ENCODE data around the gene POU2F3.

The POU2F3 gene

GRCh38 chr11:120289426-120289825, 49.5 kb downstream of the POU2F3 start:
- Histone ChIP-seq H2AK5ac (ENCODE audit: low read length) (no peak overlapping the region), H3K4me1 (ENCODE audit: control insufficient read depth, low read depth, low read length) (no peaks in the 10 kb centered on the region), H2BK15ac (replicated peaks; ENCODE audit: low read depth) (no peak overlapping the region), H3K27me3 (ENCODE audit: insufficient read depth, low read length, poor library complexity) (no peaks in the 10 kb centered on the region), H3K79me2 (ENCODE audit: control insufficient read depth, insufficient read depth, low read length) (no peaks in the 10 kb centered on the region), H3K4ac (ENCODE audit: low read depth, low read length) (no peak overlapping the region), H4K5ac (ENCODE audit: low read length) (no peak overlapping the region), H3K36me3 (ENCODE audit: control insufficient read depth, insufficient read depth, low read length) (no peaks in the 10 kb centered on the region), H2BK5ac (ENCODE audit: low read length) (no peak overlapping the region), H3K27ac (ENCODE audit: low read depth, low read length) (no peak overlapping the region), H4K8ac (ENCODE audit: low read depth, low read length) (no peak overlapping the region), H3K23ac (ENCODE audit: low read length) (no peak overlapping the region), H3K4me2 (ENCODE audit: low read length) (no peak overlapping the region), H3K9ac (ENCODE audit: low read length) (no peak overlapping the region), H3K56ac (ENCODE audit: low read length) (no peak overlapping the region), H3K18ac (ENCODE audit: low read length) (no peak overlapping the region), H2BK120ac (ENCODE audit: low read depth, low read length) (no peak overlapping the region), H3K4me3 (ENCODE audit: low read length) (no peak overlapping the region), H3K79me1 (ENCODE audit: low read length) (no peaks in the 10 kb centered on the region)
- no peak for DNase-seq
- WGBS (ENCODE audit: extremely low coverage, insufficient coverage, low lambda C conversion rate): no CpG with 5 or more reads among the region's 9 CpGs

GRCh38 chr11:120290956-120291355, 51.0 kb downstream of the POU2F3 start:
- H2BK15ac ChIP-seq (replicated peaks; ENCODE audit: low read depth): no peak overlapping the region
- no peak overlapping the region for H3K18ac ChIP-seq (ENCODE audit: low read length)
- no peak overlapping the region for H3K4ac ChIP-seq (ENCODE audit: low read depth, low read length)
- no peak overlapping the region for H2AK5ac ChIP-seq (ENCODE audit: low read length)
- no peaks in the 10 kb centered on the region for H3K4me1 ChIP-seq (ENCODE audit: control insufficient read depth, low read depth, low read length)
- no peaks in the 10 kb centered on the region for H3K27me3 ChIP-seq (ENCODE audit: insufficient read depth, low read length, poor library complexity)
- no peak overlapping the region for H3K4me2 ChIP-seq (ENCODE audit: low read length)
- H3K79me2 ChIP-seq (ENCODE audit: control insufficient read depth, insufficient read depth, low read length): no peaks in the 10 kb centered on the region
- no peak overlapping the region for H2BK5ac ChIP-seq (ENCODE audit: low read length)
- H2BK120ac ChIP-seq (ENCODE audit: low read depth, low read length): no peak overlapping the region
- no peak overlapping the region for H3K4me3 ChIP-seq (ENCODE audit: low read length)
- no peak overlapping the region for H3K9ac ChIP-seq (ENCODE audit: low read length)
- H4K8ac ChIP-seq (ENCODE audit: low read depth, low read length): no peak overlapping the region
- no peak overlapping the region for H3K27ac ChIP-seq (ENCODE audit: low read depth, low read length)
- no peak overlapping the region for H3K56ac ChIP-seq (ENCODE audit: low read length)
- no peaks in the 10 kb centered on the region for H3K79me1 ChIP-seq (ENCODE audit: low read length)
- no peak overlapping the region for H3K23ac ChIP-seq (ENCODE audit: low read length)
- no peak for DNase-seq
- H3K36me3 ChIP-seq (ENCODE audit: control insufficient read depth, insufficient read depth, low read length): no peaks in the 10 kb centered on the region
- no peak overlapping the region for H4K5ac ChIP-seq (ENCODE audit: low read length)
- WGBS (ENCODE audit: extremely low coverage, insufficient coverage, low lambda C conversion rate): no CpG with 5 or more reads among the region's 3 CpGs

GRCh38 chr11:120293038-120293800, 53.3 kb downstream of the POU2F3 start:
- no peak overlapping the region for H3K56ac ChIP-seq (ENCODE audit: low read length)
- no peak overlapping the region for H3K4me3 ChIP-seq (ENCODE audit: low read length)
- no peak overlapping the region for H3K9ac ChIP-seq (ENCODE audit: low read length)
- DNase-seq: no peak
- H3K4me2 ChIP-seq (ENCODE audit: low read length): no peak overlapping the region
- H3K4ac ChIP-seq (ENCODE audit: low read depth, low read length): no peak overlapping the region
- H4K5ac ChIP-seq (ENCODE audit: low read length): no peak overlapping the region
- no peak overlapping the region for H2BK5ac ChIP-seq (ENCODE audit: low read length)
- H2BK15ac ChIP-seq (replicated peaks; ENCODE audit: low read depth): no peak overlapping the region
- H3K4me1 ChIP-seq (ENCODE audit: control insufficient read depth, low read depth, low read length): no peaks in the 10 kb centered on the region
- no peak overlapping the region for H4K8ac ChIP-seq (ENCODE audit: low read depth, low read length)
- H3K18ac ChIP-seq (ENCODE audit: low read length): no peak overlapping the region
- WGBS (ENCODE audit: extremely low coverage, insufficient coverage, low lambda C conversion rate): no CpG with 5 or more reads among the region's 5 CpGs
- no peaks in the 10 kb centered on the region for H3K79me1 ChIP-seq (ENCODE audit: low read length)
- H3K27me3 ChIP-seq (ENCODE audit: insufficient read depth, low read length, poor library complexity): no peaks in the 10 kb centered on the region
- no peak overlapping the region for H3K27ac ChIP-seq (ENCODE audit: low read depth, low read length)
- H3K79me2 ChIP-seq (ENCODE audit: control insufficient read depth, insufficient read depth, low read length): no peaks in the 10 kb centered on the region
- H3K23ac ChIP-seq (ENCODE audit: low read length): no peak overlapping the region
- H2BK120ac ChIP-seq (ENCODE audit: low read depth, low read length): no peak overlapping the region
- no peak overlapping the region for H2AK5ac ChIP-seq (ENCODE audit: low read length)
- H3K36me3 ChIP-seq (ENCODE audit: control insufficient read depth, insufficient read depth, low read length): no peaks in the 10 kb centered on the region

- no peak overlapping the region for H2BK5ac ChIP-seq (ENCODE audit: low read length)
- H4K8ac ChIP-seq (ENCODE audit: low read depth, low read length): no peak overlapping the region
- no peak overlapping the region for H3K4me3 ChIP-seq (ENCODE audit: low read length)
- H3K18ac ChIP-seq (ENCODE audit: low read length): no peak overlapping the region
- no peaks in the 10 kb centered on the region for H3K79me1 ChIP-seq (ENCODE audit: low read length)
- no peak overlapping the region for H2BK120ac ChIP-seq (ENCODE audit: low read depth, low read length)
- no peak overlapping the region for H3K9ac ChIP-seq (ENCODE audit: low read length)
- H3K4me2 ChIP-seq (ENCODE audit: low read length): no peak overlapping the region
- H3K4ac ChIP-seq (ENCODE audit: low read depth, low read length): no peak overlapping the region
- no peaks in the 10 kb centered on the region for H3K27me3 ChIP-seq (ENCODE audit: insufficient read depth, low read length, poor library complexity)
- H3K79me2 ChIP-seq (ENCODE audit: control insufficient read depth, insufficient read depth, low read length): no peaks in the 10 kb centered on the region
- no peak overlapping the region for H3K27ac ChIP-seq (ENCODE audit: low read depth, low read length)
- no peak overlapping the region for H3K56ac ChIP-seq (ENCODE audit: low read length)
- no peaks in the 10 kb centered on the region for H3K4me1 ChIP-seq (ENCODE audit: control insufficient read depth, low read depth, low read length)
- H3K36me3 ChIP-seq (ENCODE audit: control insufficient read depth, insufficient read depth, low read length): no peaks in the 10 kb centered on the region
- H2AK5ac ChIP-seq (ENCODE audit: low read length): no peak overlapping the region
- no CpG with 5 or more reads among the region's 5 CpGs for WGBS (ENCODE audit: extremely low coverage, insufficient coverage, low lambda C conversion rate)
- H2BK15ac ChIP-seq (replicated peaks; ENCODE audit: low read depth): no peak overlapping the region
- H4K5ac ChIP-seq (ENCODE audit: low read length): no peak overlapping the region
- no peak overlapping the region for H3K23ac ChIP-seq (ENCODE audit: low read length)
- no peak for DNase-seq
Observed at GRCh38 chr11:120294096-120294495, 54.2 kb downstream of the POU2F3 start.

GRCh38 chr11:120295099-120295498, 55.2 kb downstream of the POU2F3 start:
- Histone ChIP-seq H2BK5ac (ENCODE audit: low read length) (no peak overlapping the region), H3K36me3 (ENCODE audit: control insufficient read depth, insufficient read depth, low read length) (no peaks in the 10 kb centered on the region), H3K79me1 (ENCODE audit: low read length) (no peaks in the 10 kb centered on the region), H3K56ac (ENCODE audit: low read length) (no peak overlapping the region), H3K23ac (ENCODE audit: low read length) (no peak overlapping the region), H3K4me1 (ENCODE audit: control insufficient read depth, low read depth, low read length) (no peaks in the 10 kb centered on the region), H3K27ac (ENCODE audit: low read depth, low read length) (no peak overlapping the region), H3K27me3 (ENCODE audit: insufficient read depth, low read length, poor library complexity) (no peaks in the 10 kb centered on the region), H3K4ac (ENCODE audit: low read depth, low read length) (no peak overlapping the region), H3K18ac (ENCODE audit: low read length) (no peak overlapping the region), H4K5ac (ENCODE audit: low read length) (no peak overlapping the region), H2BK15ac (replicated peaks; ENCODE audit: low read depth) (no peak overlapping the region), H2AK5ac (ENCODE audit: low read length) (no peak overlapping the region), H4K8ac (ENCODE audit: low read depth, low read length) (no peak overlapping the region), H3K9ac (ENCODE audit: low read length) (no peak overlapping the region), H3K4me2 (ENCODE audit: low read length) (no peak overlapping the region), H2BK120ac (ENCODE audit: low read depth, low read length) (no peak overlapping the region), H3K4me3 (ENCODE audit: low read length) (no peak overlapping the region), H3K79me2 (ENCODE audit: control insufficient read depth, insufficient read depth, low read length) (no peaks in the 10 kb centered on the region)
- no peak for DNase-seq
- no CpG with 5 or more reads among the region's 4 CpGs for WGBS (ENCODE audit: extremely low coverage, insufficient coverage, low lambda C conversion rate)

- H3K4ac ChIP-seq (ENCODE audit: low read depth, low read length): no peak overlapping the region
- H3K9ac ChIP-seq (ENCODE audit: low read length): no peak overlapping the region
- no peak overlapping the region for H3K4me2 ChIP-seq (ENCODE audit: low read length)
- no peak overlapping the region for H3K56ac ChIP-seq (ENCODE audit: low read length)
- no peak overlapping the region for H3K18ac ChIP-seq (ENCODE audit: low read length)
- no peak overlapping the region for H4K5ac ChIP-seq (ENCODE audit: low read length)
- H3K36me3 ChIP-seq (ENCODE audit: control insufficient read depth, insufficient read depth, low read length): no peaks in the 10 kb centered on the region
- H2BK5ac ChIP-seq (ENCODE audit: low read length): no peak overlapping the region
- no peaks in the 10 kb centered on the region for H3K27me3 ChIP-seq (ENCODE audit: insufficient read depth, low read length, poor library complexity)
- no peak for DNase-seq
- H2AK5ac ChIP-seq (ENCODE audit: low read length): no peak overlapping the region
- no peaks in the 10 kb centered on the region for H3K79me1 ChIP-seq (ENCODE audit: low read length)
- no peak overlapping the region for H4K8ac ChIP-seq (ENCODE audit: low read depth, low read length)
- no peak overlapping the region for H3K23ac ChIP-seq (ENCODE audit: low read length)
- H3K27ac ChIP-seq (ENCODE audit: low read depth, low read length): no peak overlapping the region
- no peak overlapping the region for H2BK15ac ChIP-seq (replicated peaks; ENCODE audit: low read depth)
- WGBS (ENCODE audit: extremely low coverage, insufficient coverage, low lambda C conversion rate): no CpG with 5 or more reads among the region's 5 CpGs
- no peak overlapping the region for H2BK120ac ChIP-seq (ENCODE audit: low read depth, low read length)
- no peaks in the 10 kb centered on the region for H3K79me2 ChIP-seq (ENCODE audit: control insufficient read depth, insufficient read depth, low read length)
- no peaks in the 10 kb centered on the region for H3K4me1 ChIP-seq (ENCODE audit: control insufficient read depth, low read depth, low read length)
- H3K4me3 ChIP-seq (ENCODE audit: low read length): no peak overlapping the region
Observed at GRCh38 chr11:120296554-120296953, 56.6 kb downstream of the POU2F3 start.

All from mesendoderm (in vitro differentiated cells).